Adrenal gland (tissue), 12 donors: ENCODE results near the gene GPHN. TPM values are rescaled to one million over a fixed set of nuclear protein-coding genes. Genes with fewer than 3 reads are reported as not detected.

Source experiments
- DNase-seq, 7 donors: peaks; one replicate each; pipeline ENCODE4 v3.0.0-alpha.2; 2019 to 2020
- H3K27ac ChIP-seq, 5 donors: fragments of 200-600 bp; sonication (generic) in 4 of 5; 1 replicate in 3 of 5; 2 replicates in 2 of 5; pipeline versions ENCODE4 v1.5.1 to v1.8.0; 2016 to 2020; ENCODE audit warnings: mild to moderate bottlenecking in 1 of 5
- H3K27me3 ChIP-seq: fragments of 200-600 bp; 2 replicates; pipeline ENCODE4 v1.8.0; 2021
- H3K36me3 ChIP-seq, 2 donors: fragments of 200-600 bp; replicated peaks in 1 of 2; 1 replicate in 1 of 2; 2 replicates in 1 of 2; pipeline versions ENCODE4 v1.5.1 to v1.8.0; 2018 to 2022
- H3K4me1 ChIP-seq, 2 donors: fragments of 200-600 bp; replicated peaks in 1 of 2; 1 replicate in 1 of 2; 2 replicates in 1 of 2; pipeline versions ENCODE4 v1.5.1 to v1.8.0; 2018 to 2021
- H3K4me3 ChIP-seq, 4 donors: fragments of 200-600 bp; sonication (generic) in 3 of 4; one replicate each; pipeline ENCODE4 v1.5.1; 2016 to 2018
- H3K9me3 ChIP-seq, 3 donors: fragments of 200-600 bp; sonication (generic) in 1 of 3; replicated peaks in 1 of 3; 1 replicate in 2 of 3; 2 replicates in 1 of 3; pipeline versions ENCODE4 v1.5.1 to v1.8.0; 2016 to 2021
- POLR2A ChIP-seq, 2 donors: fragments of 450-650 bp; IDR thresholded peaks; one replicate each; pipeline ENCODE4 v1.6.1; 2017; ENCODE audit warnings: antibody characterized with exemption in 2 of 2, mild to moderate bottlenecking in 2 of 2, moderate library complexity in 1 of 2
- WGBS, 4 donors: extraction: QIAGEN DNeasy Blood & Tissue Kit in 2 of 4; methylation state at CpG; one replicate each; pipeline versions ENCODE4 v1.1.5 to v1.1.7; 2013 to 2017; 5-methylcytosine and 5-hydroxymethylcytosine counted together
- intact Hi-C, 2 donors: fragments of 100-400 bp; cut with DNase I; formaldehyde crosslinking; loops; one replicate each; pipeline versions ENCODE4 v1.14.1 to v1.15.0; 2022 to 2023
- polyA plus RNA-seq, 3 donors: library from polyadenylated mRNA; stranded (reverse); fragments of 200-250 nt in 2 of 3; fragments of 350-450 nt in 1 of 3; fragmentation: Illumina TruSeq in 1 of 3; extraction: RNeasy Lipid Tissue Mini Kit (QIAGEN cat#74804) in 1 of 3; gene quantifications; one replicate each; pipeline ENCODE4 v1.2.3, GENCODE V29; 2013 to 2014
- total RNA-seq, 9 donors: library from RNA; depleted of rRNA in 4 of 9; stranded (reverse); fragments of >200 nt in 4 of 9; fragments of 120-200 nt in 1 of 9; fragmentation: NEBNext Ultra II Directional in 1 of 9; extraction: Animal tissue kit (Norgen Biotek cat#: 25700) in 1 of 9; gene quantifications; one replicate each; pipeline versions ENCODE4 v1.1.0 to v1.2.4, GENCODE V29; 2013 to 2023
- TF ChIP-seq, protein P1 (sequence below), 6 experiments: fragments of 450-650 bp in 4 of 6; fragments of 200-600 bp in 2 of 6; sonication (generic) in 1 of 6; IDR thresholded peaks; 1 replicate in 5 of 6; 2 replicates in 1 of 6; pipeline versions ENCODE4 v1.5.1 to v1.8.0; 2016 to 2021; ENCODE audit warnings: antibody characterized with exemption in 6 of 6, mild to moderate bottlenecking in 2 of 6, moderate library complexity in 1 of 6
- donor health status: healthy with polysubstance abuse.
- donor health status: Bipolar disorder and iron deficiency.
- donor health status: DM: yes; HTN: yes; CAD: no.
- donor health status: DM: no; HTN: no; CAD: no.
- donor health status: DM: no; HTN: no; CAD: no.
- donor health status: DM: yes; HTN: yes; CAD: no.

Gene GPHN
- total and polyA plus RNA-seq, 12 donors = 12.5 to 41.0 (median 24.0) TPM

DNA sequence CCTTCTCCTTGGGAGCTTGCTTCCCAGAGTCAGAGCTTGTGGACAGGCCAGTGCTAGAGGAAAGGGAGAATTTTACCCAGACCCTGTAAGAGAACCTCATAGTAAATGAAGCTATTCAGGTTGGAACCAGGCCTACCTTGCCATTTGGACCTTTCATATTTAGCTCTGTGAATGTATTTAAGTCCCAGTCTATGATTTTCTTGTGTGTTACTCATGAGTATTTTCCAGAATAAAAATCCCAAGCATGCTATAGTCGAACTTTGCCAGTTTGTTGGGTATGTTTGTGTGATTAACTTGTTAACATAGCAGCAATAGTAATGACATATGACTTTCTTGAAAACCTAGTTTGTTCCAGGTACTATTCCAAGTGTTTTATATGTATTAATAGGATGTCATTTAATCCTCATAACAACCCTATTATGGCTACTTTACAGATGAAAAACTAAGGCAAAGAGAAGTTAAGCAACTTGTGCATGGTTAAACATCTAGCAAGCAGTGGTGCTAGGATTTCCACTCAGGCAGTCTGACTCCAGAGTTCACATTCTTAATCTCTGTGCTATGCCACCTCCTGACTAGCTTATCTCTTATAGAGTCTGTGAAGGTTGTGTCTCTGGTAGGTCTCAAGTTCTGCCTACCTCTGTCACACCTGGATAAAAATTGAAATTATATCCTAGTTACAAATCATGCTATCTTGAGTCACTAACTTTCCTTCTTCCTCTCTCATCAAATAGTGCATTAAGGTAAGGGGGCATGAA, 633.4 kb downstream of the GPHN start:
- peaks cover 0 to 6% of the 10 kb centered on the region in 2 donors for H3K4me1 ChIP-seq
- no peak for DNase-seq
- WGBS, 4 donors = 52 to 100% (median 92%) methylated on average over 1 of the region's 1 CpG
- TF ChIP-seq, protein P1, sequence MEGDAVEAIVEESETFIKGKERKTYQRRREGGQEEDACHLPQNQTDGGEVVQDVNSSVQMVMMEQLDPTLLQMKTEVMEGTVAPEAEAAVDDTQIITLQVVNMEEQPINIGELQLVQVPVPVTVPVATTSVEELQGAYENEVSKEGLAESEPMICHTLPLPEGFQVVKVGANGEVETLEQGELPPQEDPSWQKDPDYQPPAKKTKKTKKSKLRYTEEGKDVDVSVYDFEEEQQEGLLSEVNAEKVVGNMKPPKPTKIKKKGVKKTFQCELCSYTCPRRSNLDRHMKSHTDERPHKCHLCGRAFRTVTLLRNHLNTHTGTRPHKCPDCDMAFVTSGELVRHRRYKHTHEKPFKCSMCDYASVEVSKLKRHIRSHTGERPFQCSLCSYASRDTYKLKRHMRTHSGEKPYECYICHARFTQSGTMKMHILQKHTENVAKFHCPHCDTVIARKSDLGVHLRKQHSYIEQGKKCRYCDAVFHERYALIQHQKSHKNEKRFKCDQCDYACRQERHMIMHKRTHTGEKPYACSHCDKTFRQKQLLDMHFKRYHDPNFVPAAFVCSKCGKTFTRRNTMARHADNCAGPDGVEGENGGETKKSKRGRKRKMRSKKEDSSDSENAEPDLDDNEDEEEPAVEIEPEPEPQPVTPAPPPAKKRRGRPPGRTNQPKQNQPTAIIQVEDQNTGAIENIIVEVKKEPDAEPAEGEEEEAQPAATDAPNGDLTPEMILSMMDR (IDR thresholded peaks at IDR 0.05) = no peak
- no peak for TF ChIP-seq POLR2A (IDR thresholded peaks at IDR 0.05)
- H3K27me3 ChIP-seq = no peaks in the 10 kb centered on the region
- intact Hi-C loops = no loop called here
- no peaks in the 10 kb centered on the region for H3K9me3 ChIP-seq
- no peaks in the 10 kb centered on the region for H3K36me3 ChIP-seq
- H3K4me3 ChIP-seq = no peak overlapping the region
- H3K27ac ChIP-seq = no peak overlapping the region

DNA sequence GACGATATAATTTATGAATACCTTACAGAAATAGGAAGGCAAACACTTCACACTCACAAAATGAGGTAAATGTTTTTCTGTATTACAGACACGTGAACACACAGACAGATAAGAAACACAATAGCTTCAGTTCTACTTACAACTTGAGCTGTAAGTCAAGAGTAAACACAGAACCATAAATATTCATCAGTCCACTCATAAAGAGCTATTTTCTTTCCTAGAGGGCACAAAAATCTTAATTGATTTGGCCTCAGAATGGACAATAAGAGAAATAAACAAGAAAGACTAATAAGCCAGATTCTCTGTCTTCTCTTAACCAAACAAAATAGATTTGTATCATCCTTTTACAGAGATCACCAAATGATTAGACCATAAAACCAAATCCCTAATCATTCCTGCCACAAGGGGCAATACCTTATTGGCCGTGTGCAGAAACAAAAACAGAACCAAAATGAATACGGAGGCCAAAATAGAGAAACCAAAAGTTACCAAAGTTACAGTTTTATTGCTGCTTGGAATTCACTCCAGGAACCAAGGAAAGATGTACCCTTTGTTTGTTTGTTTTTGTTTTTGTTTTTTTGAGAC, 643.2 kb downstream of the GPHN start:
- WGBS, 4 donors = 85 to 94% (median 87%) methylated on average over 4 of the region's 4 CpGs
- H3K27me3 ChIP-seq = no peaks in the 10 kb centered on the region
- intact Hi-C loops = no loop called here
- TF ChIP-seq, protein P1 (IDR thresholded peaks at IDR 0.05) = peak in 3 of 6 experiments; percentile 13 to 38 (median 29)
- TF ChIP-seq POLR2A (IDR thresholded peaks at IDR 0.05) = no peak
- no peak for DNase-seq
- no peak overlapping the region for H3K4me3 ChIP-seq
- H3K4me1 ChIP-seq = no peaks in the 10 kb centered on the region
- no peaks in the 10 kb centered on the region for H3K9me3 ChIP-seq
- H3K27ac ChIP-seq = no peak overlapping the region
- no peaks in the 10 kb centered on the region for H3K36me3 ChIP-seq

DNA sequence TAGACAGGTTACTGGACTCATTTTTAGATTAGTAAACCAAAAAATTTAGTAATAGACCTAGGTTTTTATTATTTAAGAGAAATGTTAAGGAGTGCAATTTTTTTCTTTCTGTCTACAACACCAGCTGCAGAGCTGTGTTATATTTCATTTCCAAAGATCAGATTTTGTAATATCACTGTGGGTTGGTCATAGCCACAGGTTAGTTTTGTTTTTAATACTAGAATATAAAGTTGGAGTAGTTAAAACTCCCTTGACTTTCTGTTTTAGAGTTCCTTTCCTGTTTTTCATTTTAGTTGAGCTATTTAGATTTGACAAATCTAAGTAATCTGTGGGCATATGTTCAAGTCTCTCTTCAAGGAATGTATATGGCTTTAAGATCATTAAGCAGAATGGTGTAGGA, 650.6 kb downstream of the GPHN start:
- Histone ChIP-seq H3K4me3 (no peak overlapping the region), H3K36me3 (no peaks in the 10 kb centered on the region), H3K27ac (no peak overlapping the region), H3K4me1 (no peaks in the 10 kb centered on the region), H3K9me3 (no peaks in the 10 kb centered on the region), H3K27me3 (no peaks in the 10 kb centered on the region)
- TF ChIP-seq POLR2A (IDR thresholded peaks at IDR 0.05) = no peak
- TF ChIP-seq, protein P1 (IDR thresholded peaks at IDR 0.05) = no peak
- DNase-seq = no peak
- intact Hi-C loops = no loop called here

DNA sequence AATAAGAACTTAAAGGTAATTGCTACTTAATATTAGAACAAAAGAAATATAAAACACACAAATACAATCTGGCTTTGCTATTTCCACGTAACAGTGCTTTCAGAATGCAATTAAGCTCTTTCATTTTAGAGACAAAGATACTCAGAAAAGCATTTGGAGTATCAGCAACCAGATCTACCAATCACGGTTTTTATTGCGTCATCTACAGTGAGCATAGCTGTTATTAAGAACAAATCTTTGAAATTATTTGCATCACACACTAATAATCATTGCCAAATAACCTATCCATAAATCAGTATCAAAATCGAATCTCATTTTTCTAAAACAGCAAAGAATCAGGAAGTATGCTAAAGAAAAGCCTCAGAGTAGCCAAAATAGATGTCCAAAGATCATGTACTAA, 654.4 kb downstream of the GPHN start:
- H3K27me3 ChIP-seq = no peaks in the 10 kb centered on the region
- no peaks in the 10 kb centered on the region for H3K9me3 ChIP-seq
- intact Hi-C loops = loop anchor here in 1 of 2 donors (10.0 kb wide), 1 partner anchor 122 kb away; no protein-coding TSS in a partner anchor
- H3K36me3 ChIP-seq = no peaks in the 10 kb centered on the region
- H3K4me3 ChIP-seq = no peak overlapping the region
- H3K4me1 ChIP-seq = no peaks in the 10 kb centered on the region
- TF ChIP-seq, protein P1 (IDR thresholded peaks at IDR 0.05) = no peak
- no peak for TF ChIP-seq POLR2A (IDR thresholded peaks at IDR 0.05)
- DNase-seq = no peak
- no peak overlapping the region for H3K27ac ChIP-seq
- WGBS, 4 donors = 77 to 87% (median 81%) methylated on average over 4 of the region's 4 CpGs
